ENCODE data around the gene TAF6. TPM values are rescaled to one million over a fixed set of nuclear protein-coding genes. Genes with fewer than 3 reads are reported as not detected.
A peak's percentile ranks its signal among the peaks of the same experiment; 100 is the strongest.

TAF6 gene
- total RNA-seq, 1 donor from 2014 or later, result 63.7 TPM

DNA sequence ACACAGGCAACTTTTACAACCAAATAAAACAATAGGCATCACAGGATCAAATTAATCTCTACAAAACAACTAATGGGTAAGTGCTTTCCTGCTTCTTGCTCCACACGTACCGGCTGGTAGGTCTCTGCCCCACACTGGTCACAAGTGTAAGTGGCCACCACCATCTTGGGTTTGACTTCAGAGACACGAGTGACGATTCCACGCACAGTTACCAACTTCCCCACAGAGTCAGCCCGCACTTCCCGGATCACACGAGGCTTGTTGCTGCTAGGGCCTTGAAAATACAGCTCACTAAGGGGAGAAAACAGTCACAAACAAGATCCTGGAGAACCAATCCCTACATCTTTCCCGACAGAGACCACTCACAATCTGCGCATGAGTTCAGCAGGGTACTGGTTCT, 20.2 kb downstream of the TAF6 start:
- DNase-seq (ENCODE audit: low spot score in 2 of 2, unreplicated experiment in 2 of 2), result no peak
- H3K4me1 Mint-ChIP-seq, result peaks cover 36% of the 10 kb centered on the region

GRCh38 chr7:100095704-100096103, 23.5 kb downstream of the TAF6 start:
- peaks cover 71% of the 10 kb centered on the region for H3K36me3 Mint-ChIP-seq
- no peak for TF ChIP-seq CTCF (IDR thresholded peaks at IDR 0.05; ENCODE audit: unreplicated experiment)
- H3K9me3 Mint-ChIP-seq, result no peaks in the 10 kb centered on the region
- peak overlapping the region; percentile 15 for H3K4me3 Mint-ChIP-seq
- no peaks in the 10 kb centered on the region for H3K27me3 Mint-ChIP-seq (ENCODE audit: low read depth)
- H3K4me1 Mint-ChIP-seq, result peaks cover 29% of the 10 kb centered on the region
- no peak for DNase-seq (ENCODE audit: low spot score in 2 of 2, unreplicated experiment in 2 of 2)
- peak overlapping the region; percentile 64 for H3K27ac Mint-ChIP-seq

More for the DNA sequence above, 20.2 kb downstream of the TAF6 start:
- Mint-ChIP-seq H3K27ac (peak overlapping the region; percentile 99), H3K9me3 (no peaks in the 10 kb centered on the region), H3K27me3 (ENCODE audit: low read depth) (no peaks in the 10 kb centered on the region), H3K36me3 (peaks cover 40% of the 10 kb centered on the region), H3K4me3 (peak overlapping the region; percentile 89)
- no peak for TF ChIP-seq CTCF (IDR thresholded peaks at IDR 0.05; ENCODE audit: unreplicated experiment)

GRCh38 chr7:100095289-100095688, 23.9 kb downstream of the TAF6 start:
- no peaks in the 10 kb centered on the region for H3K27me3 Mint-ChIP-seq (ENCODE audit: low read depth)

DNA sequence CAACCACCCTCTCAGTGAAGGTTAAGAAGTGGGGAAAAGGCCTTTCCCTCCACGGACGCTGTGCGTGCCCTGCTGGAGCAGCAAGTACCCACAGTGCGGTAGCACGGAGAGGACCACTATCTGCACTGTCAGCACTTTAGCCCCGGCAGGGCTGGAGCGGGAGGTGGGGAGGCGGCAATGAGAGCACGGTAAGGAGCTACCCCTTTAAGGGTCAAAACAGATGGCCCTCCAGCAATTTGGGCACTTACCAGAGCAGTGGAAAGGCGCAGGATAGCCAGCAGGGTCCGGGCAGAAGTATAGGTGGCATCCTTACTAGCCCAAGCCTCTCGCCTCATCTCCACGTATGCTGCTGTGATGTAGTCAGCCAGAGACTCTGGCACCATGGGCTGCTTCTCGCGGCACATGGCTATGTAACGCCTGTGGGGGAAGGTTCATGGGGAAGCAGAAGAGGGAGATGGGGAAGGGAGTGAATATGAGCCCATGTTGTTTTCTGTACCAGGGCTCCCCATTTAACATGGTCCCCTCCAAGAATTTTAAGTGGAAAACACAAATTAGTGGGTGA, 25.2 kb downstream of the TAF6 start:
- Mint-ChIP-seq H3K36me3 (peaks cover 66% of the 10 kb centered on the region), H3K27me3 (ENCODE audit: low read depth) (no peaks in the 10 kb centered on the region), H3K27ac (no peak overlapping the region), H3K4me1 (peaks cover 27% of the 10 kb centered on the region), H3K4me3 (no peak overlapping the region), H3K9me3 (no peaks in the 10 kb centered on the region)
- no peak for DNase-seq (ENCODE audit: low spot score in 2 of 2, unreplicated experiment in 2 of 2)
- no peak for TF ChIP-seq CTCF (IDR thresholded peaks at IDR 0.05; ENCODE audit: unreplicated experiment)

More at GRCh38 chr7:100095289-100095688, 23.9 kb downstream of the TAF6 start:
- Mint-ChIP-seq H3K36me3 (peaks cover 75% of the 10 kb centered on the region), H3K27ac (peak overlapping the region; percentile 47), H3K9me3 (no peaks in the 10 kb centered on the region), H3K4me1 (peaks cover 31% of the 10 kb centered on the region), H3K4me3 (no peak overlapping the region)
- DNase-seq (ENCODE audit: low spot score in 2 of 2, unreplicated experiment in 2 of 2), result no peak
- TF ChIP-seq CTCF (IDR thresholded peaks at IDR 0.05; ENCODE audit: unreplicated experiment), result no peak

GRCh38 chr7:100093498-100093897, 25.7 kb downstream of the TAF6 start:
- Mint-ChIP-seq H3K27ac (no peak overlapping the region), H3K4me1 (peaks cover 22% of the 10 kb centered on the region), H3K4me3 (no peak overlapping the region), H3K9me3 (no peaks in the 10 kb centered on the region), H3K36me3 (peaks cover 62% of the 10 kb centered on the region), H3K27me3 (ENCODE audit: low read depth) (no peaks in the 10 kb centered on the region)
- no peak for DNase-seq (ENCODE audit: low spot score in 2 of 2, unreplicated experiment in 2 of 2)
- TF ChIP-seq CTCF (IDR thresholded peaks at IDR 0.05; ENCODE audit: unreplicated experiment), result no peak

DNA sequence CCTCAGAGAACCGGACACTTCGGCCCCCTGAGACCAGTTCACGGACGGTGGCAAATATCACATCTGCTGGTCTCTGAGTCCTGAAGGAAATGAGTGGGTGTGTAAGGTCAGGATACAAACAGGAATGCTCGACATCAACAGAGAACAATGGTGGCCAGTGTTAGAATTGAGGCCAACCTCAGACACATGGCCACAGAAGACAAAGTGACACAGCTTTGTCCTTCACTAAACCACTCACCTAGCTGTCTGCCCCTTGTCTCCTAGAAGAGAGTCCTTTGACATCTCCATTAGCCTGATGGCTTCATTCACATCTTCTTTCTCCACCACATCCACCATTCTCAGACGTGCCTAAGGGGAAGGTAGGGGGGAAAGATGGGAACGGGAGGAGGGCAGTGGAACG, 26.1 kb downstream of the TAF6 start:
- TF ChIP-seq CTCF (IDR thresholded peaks at IDR 0.05; ENCODE audit: unreplicated experiment), result no peak
- H3K4me3 Mint-ChIP-seq, result no peak overlapping the region

More for the DNA sequence above, 26.1 kb downstream of the TAF6 start:
- H3K9me3 Mint-ChIP-seq, result no peaks in the 10 kb centered on the region
- H3K4me1 Mint-ChIP-seq, result peaks cover 22% of the 10 kb centered on the region
- DNase-seq (ENCODE audit: low spot score in 2 of 2, unreplicated experiment in 2 of 2), result no peak
- peaks cover 59% of the 10 kb centered on the region for H3K36me3 Mint-ChIP-seq
- H3K27ac Mint-ChIP-seq, result peak overlapping the region; percentile 30
- no peaks in the 10 kb centered on the region for H3K27me3 Mint-ChIP-seq (ENCODE audit: low read depth)
